HEK293 (cell line): Measurements from ENCODE around the gene ADCYAP1R1.

ENCODE experiments used
- CTCF ChIA-PET: fragments of 350-600 bp; formaldehyde crosslinking; extraction: SDS; loops from one replicate; lab custom pipeline; 2021; ENCODE audit warnings: antibody characterized with exemption; lab: Yijun Ruan, JAX
- POLR2A ChIA-PET: fragments of 300-600 bp; formaldehyde crosslinking; extraction: SDS; loops from one replicate; lab custom pipeline; 2020; ENCODE audit warnings: antibody characterized with exemption, inconsistent platforms; lab: Yijun Ruan, JAX
- H3K27ac ChIP-seq: fragments of 200-500 bp; sonication (Bioruptor generic); 2 replicates; pipeline ENCODE4 v1.5.1; 2014; ENCODE audit warnings: low read depth, low read length, control low read depth, inconsistent platforms; ENCODE audit errors: extremely low read depth
- H3K36me3 ChIP-seq, 2 experiments: fragments of 200-500 bp in 1 of 2; sonication (Bioruptor generic) in 1 of 2; 1 replicate in 1 of 2; 2 replicates in 1 of 2; pipeline ENCODE4 v1.5.1; 2014 to 2017; ENCODE audit warnings: inconsistent platforms in 2 of 2, low read length in 2 of 2; ENCODE audit not compliant: control insufficient read depth in 2 of 2, insufficient read depth in 1 of 2
- H3K4me1 ChIP-seq: fragments of 200-500 bp; sonication (Bioruptor generic); 2 replicates; pipeline ENCODE4 v1.5.1; 2014; ENCODE audit warnings: mild to moderate bottlenecking, low read length, inconsistent platforms; ENCODE audit not compliant: control insufficient read depth, insufficient read depth
- H3K4me3 ChIP-seq: 2 replicates; pipeline ENCODE4 v1.5.1; 2011; ENCODE audit warnings: low read depth, mild to moderate bottlenecking, control low read depth, low read length, moderate library complexity
- H3K9me3 ChIP-seq: fragments of 200-500 bp; sonication (Bioruptor generic); 2 replicates; pipeline ENCODE4 v1.5.1; 2014; ENCODE audit warnings: low read depth, low read length, inconsistent platforms; ENCODE audit not compliant: control insufficient read depth, insufficient read depth
- BCL11A ChIP-seq: fragments of 450-650 bp; formaldehyde crosslinking; IDR thresholded peaks from 2 replicates; pipeline ENCODE4 v1.5.1; 2016; ENCODE audit warnings: low read depth, missing biosample characterization, missing genetic modification characterization
- GLIS1 ChIP-seq: fragments of 450-650 bp; formaldehyde crosslinking; IDR thresholded peaks from 2 replicates; pipeline ENCODE4 v1.5.1; 2016; ENCODE audit warnings: missing biosample characterization, missing genetic modification characterization
- KLF16 ChIP-seq: fragments of 450-650 bp; formaldehyde crosslinking; IDR thresholded peaks from 2 replicates; pipeline ENCODE4 v1.5.1; 2017; ENCODE audit warnings: missing biosample characterization, missing genetic modification characterization
- KLF7 ChIP-seq: fragments of 450-650 bp; formaldehyde crosslinking; IDR thresholded peaks from 2 replicates; pipeline ENCODE4 v1.5.1; 2016; ENCODE audit warnings: missing biosample characterization, missing genetic modification characterization, borderline replicate concordance
- MEIS1 ChIP-seq: sonication (generic); formaldehyde crosslinking; IDR thresholded peaks from 2 replicates; pipeline ENCODE4 v1.8.1; 2022; ENCODE audit warnings: missing genetic modification reagents, mild to moderate bottlenecking, borderline replicate concordance
- MZF1 ChIP-seq: fragments of 450-650 bp; formaldehyde crosslinking; IDR thresholded peaks from 2 replicates; pipeline ENCODE4 v1.5.1; 2017; ENCODE audit warnings: missing biosample characterization, missing genetic modification characterization, borderline replicate concordance
- PRDM1 ChIP-seq: fragments of 450-650 bp; formaldehyde crosslinking; IDR thresholded peaks from 2 replicates; pipeline ENCODE4; 2016; ENCODE audit warnings: missing biosample characterization, missing genetic modification characterization
- SCRT2 ChIP-seq: fragments of 450-650 bp; formaldehyde crosslinking; IDR thresholded peaks from 2 replicates; pipeline ENCODE4 v1.5.1; 2016; ENCODE audit warnings: missing biosample characterization, missing genetic modification characterization
- ZBTB10 ChIP-seq: fragments of 450-650 bp; formaldehyde crosslinking; IDR thresholded peaks from 2 replicates; pipeline ENCODE4 v1.5.1; 2016; ENCODE audit warnings: missing biosample characterization, missing genetic modification characterization
- ZBTB26 ChIP-seq: fragments of 450-650 bp; formaldehyde crosslinking; optimal IDR thresholded peaks from 2 replicates; pipeline ENCODE3; 2016; ENCODE audit warnings: missing biosample characterization, mild to moderate bottlenecking, missing genetic modification characterization
- ZBTB7A ChIP-seq: fragments of 450-650 bp; formaldehyde crosslinking; IDR thresholded peaks from 2 replicates; pipeline ENCODE4 v1.5.1; 2016; ENCODE audit warnings: low read depth, missing biosample characterization, missing genetic modification characterization
- ZFP3 ChIP-seq: fragments of 450-650 bp; formaldehyde crosslinking; IDR thresholded peaks from 2 replicates; pipeline ENCODE4 v1.5.1; 2016; ENCODE audit warnings: low read depth, missing biosample characterization, missing genetic modification characterization
- ZNF10 ChIP-seq: fragments of 450-650 bp; formaldehyde crosslinking; IDR thresholded peaks from 2 replicates; pipeline ENCODE4 v1.5.1; 2017; ENCODE audit warnings: missing biosample characterization, missing genetic modification characterization
- ZNF184 ChIP-seq: fragments of 450-650 bp; IDR thresholded peaks from 2 replicates; pipeline ENCODE4 v1.5.1; 2018; ENCODE audit warnings: missing biosample characterization, mild to moderate bottlenecking, missing genetic modification characterization
- ZNF19 ChIP-seq: fragments of 450-650 bp; formaldehyde crosslinking; IDR thresholded peaks from 2 replicates; pipeline ENCODE4; 2016; ENCODE audit warnings: missing biosample characterization, missing genetic modification characterization, low read depth
- ZNF24 ChIP-seq: fragments of 450-650 bp; formaldehyde crosslinking; IDR thresholded peaks from 2 replicates; pipeline ENCODE4 v1.5.1; 2016; ENCODE audit warnings: missing biosample characterization, missing genetic modification characterization
- ZNF280C ChIP-seq: fragments of 450-650 bp; formaldehyde crosslinking; IDR thresholded peaks from 2 replicates; pipeline ENCODE4 v1.5.1; 2016; ENCODE audit warnings: missing biosample characterization, missing genetic modification characterization
- ZNF394 ChIP-seq: fragments of 450-650 bp; formaldehyde crosslinking; IDR thresholded peaks from 2 replicates; pipeline ENCODE4 v1.5.1; 2016; ENCODE audit warnings: missing biosample characterization, missing genetic modification characterization, mild to moderate bottlenecking, moderate library complexity, borderline replicate concordance
- ZNF433 ChIP-seq: fragments of 450-650 bp; formaldehyde crosslinking; IDR thresholded peaks from 2 replicates; pipeline ENCODE4 v1.5.1; 2016; ENCODE audit warnings: missing biosample characterization, missing genetic modification characterization, low read depth
- ZNF530 ChIP-seq: fragments of 450-650 bp; formaldehyde crosslinking; IDR thresholded peaks from 2 replicates; pipeline ENCODE4 v1.5.1; 2016; ENCODE audit warnings: low read depth, missing biosample characterization, missing genetic modification characterization
- ZNF571 ChIP-seq: fragments of 450-650 bp; formaldehyde crosslinking; IDR thresholded peaks from 2 replicates; pipeline ENCODE4 v1.5.0; 2017; ENCODE audit warnings: missing biosample characterization, missing genetic modification characterization
- ZNF596 ChIP-seq: fragments of 450-650 bp; IDR thresholded peaks from 2 replicates; pipeline ENCODE4 v1.5.0; 2018; ENCODE audit warnings: missing biosample characterization, mild to moderate bottlenecking, missing genetic modification characterization, moderate library complexity
- ZNF639 ChIP-seq: fragments of 450-650 bp; formaldehyde crosslinking; IDR thresholded peaks from 2 replicates; pipeline ENCODE4 v1.5.1; 2016; ENCODE audit warnings: missing biosample characterization, missing genetic modification characterization
- ZNF645 ChIP-seq: fragments of 450-650 bp; formaldehyde crosslinking; IDR thresholded peaks from 2 replicates; pipeline ENCODE4; 2016; ENCODE audit warnings: missing biosample characterization, missing genetic modification characterization
- ZNF654 ChIP-seq: fragments of 450-650 bp; formaldehyde crosslinking; IDR thresholded peaks from 2 replicates; pipeline ENCODE4 v1.5.1; 2016; ENCODE audit warnings: low read depth, missing biosample characterization, missing genetic modification characterization
- ZNF707 ChIP-seq: fragments of 450-650 bp; formaldehyde crosslinking; IDR thresholded peaks from 2 replicates; pipeline ENCODE4 v1.5.1; 2016; ENCODE audit warnings: missing biosample characterization, missing genetic modification characterization
- ZNF837 ChIP-seq: fragments of 450-650 bp; formaldehyde crosslinking; IDR thresholded peaks from 2 replicates; pipeline ENCODE4 v1.5.1; 2016; ENCODE audit warnings: missing biosample characterization, missing genetic modification characterization
- ZSCAN23 ChIP-seq: fragments of 450-650 bp; formaldehyde crosslinking; IDR thresholded peaks from 2 replicates; pipeline ENCODE4 v1.5.1; 2016; ENCODE audit warnings: missing biosample characterization, missing genetic modification characterization

The ADCYAP1R1 gene

GRCh38 chr7:31146538-31146937 is 94.4 kb downstream of the ADCYAP1R1 start:
- Histone ChIP-seq H3K9me3 (no peaks in the 10 kb centered on the region), H3K4me1 (no peaks in the 10 kb centered on the region), H3K36me3 (no peaks in the 10 kb centered on the region), H3K27ac (no peak overlapping the region), H3K4me3 (no peak overlapping the region)
- ChIA-PET CTCF (no interaction called here), POLR2A (no interaction called here)
- TF ChIP-seq ZBTB10 (tag by site-specific recombination) (no peak), ZNF394 (no peak), ZNF433 (tag by site-specific recombination) (no peak), BCL11A (tag by site-specific recombination) (no peak), ZBTB26 (tag by site-specific recombination) (no peak), ZNF24 (tag by site-specific recombination) (no peak), ZNF837 (no peak), MZF1 (tag by site-specific recombination) (no peak), KLF16 (tag by site-specific recombination) (no peak), ZNF654 (no peak), ZNF707 (no peak), MEIS1 (CRISPR knock-in tag) (no peak), ZNF639 (tag by site-specific recombination) (no peak), KLF7 (tag by site-specific recombination) (no peak), ZNF530 (tag by site-specific recombination) (no peak), ZNF645 (tag by site-specific recombination) (no peak), SCRT2 (tag by site-specific recombination) (no peak)

- Histone ChIP-seq H3K27ac (no peak overlapping the region), H3K4me3 (no peak overlapping the region), H3K4me1 (no peaks in the 10 kb centered on the region), H3K9me3 (no peaks in the 10 kb centered on the region), H3K36me3 (no peaks in the 10 kb centered on the region)
- ChIA-PET POLR2A (no interaction called here), CTCF (no interaction called here)
- no peak for TF ChIP-seq ZNF10 (tag by site-specific recombination)
- no peak for TF ChIP-seq ZBTB7A
- no peak for TF ChIP-seq GLIS1 (tag by site-specific recombination)
- TF ChIP-seq ZSCAN23 (tag by site-specific recombination) = no peak
- TF ChIP-seq PRDM1 (tag by site-specific recombination) = no peak
- TF ChIP-seq ZNF280C (tag by site-specific recombination) = no peak
- no peak for TF ChIP-seq ZFP3 (tag by site-specific recombination)
- no peak for TF ChIP-seq ZNF571 (tag by site-specific recombination)
- TF ChIP-seq ZNF184 (tag by site-specific recombination) = no peak
- no peak for TF ChIP-seq ZNF596 (tag by site-specific recombination)
- no peak for TF ChIP-seq ZNF19 (tag by site-specific recombination)
These were observed 99.7 kb downstream of the ADCYAP1R1 start for GRCh38 chr7:31151849-31152248.
